A549 (cell line): Measurements from ENCODE around the gene FAF1. TPM values are rescaled to one million over a fixed set of nuclear protein-coding genes. Genes with fewer than 3 reads are reported as not detected.

Experiments used
- ATAC-seq, 2 experiments: fragments of 200-7000 bp in 1 of 2; fragments of >200 bp in 1 of 2; cut with Nextera tagmentation in 1 of 2; cut with Tn5 transposase in 1 of 2; 3 replicates each; pipeline versions ENCODE4 v1.8.0 to v1.9.1; 2018 to 2020; ENCODE audit warnings: mild to moderate bottlenecking in 1 of 2, moderate library complexity in 1 of 2
- CTCF ChIA-PET: fragments of 300-600 bp; sonication (Branson Sonifier 250); formaldehyde crosslinking; extraction: SDS; loops from one replicate; lab custom pipeline; 2021; ENCODE audit warnings: antibody characterized with exemption, inconsistent platforms; lab: Yijun Ruan, JAX
- POLR2A ChIA-PET: fragments of 350-600 bp; formaldehyde crosslinking; extraction: SDS; loops from one replicate; lab custom pipeline; 2021; ENCODE audit warnings: antibody characterized with exemption, inconsistent platforms; lab: Yijun Ruan, JAX
- DNase-seq, 2 experiments: peaks; one replicate each; pipeline versions ENCODE4 v3.0.0 to v3.0.0-alpha.2; 2011 to 2016; ENCODE audit warnings: low read depth in 1 of 2, low spot score in 1 of 2
- FAIRE-seq: peaks from 2 replicates; lab custom pipeline; 2011; peaks lifted over from hg19 to GRCh38; lab: Jason Lieb, UNC
- H3K27ac ChIP-seq, 2 experiments: fragments of >200 bp; sonication (Bioruptor Twin); formaldehyde crosslinking; 3 replicates each; pipeline ENCODE4 v1.5.1; 2016 to 2017
- H3K4me1 ChIP-seq: fragments of >200 bp; sonication (Bioruptor Twin); formaldehyde crosslinking; 3 replicates; pipeline ENCODE4 v1.6.1; 2016
- H3K4me2 ChIP-seq: fragments of >200 bp; sonication (Bioruptor Twin); formaldehyde crosslinking; 3 replicates; pipeline ENCODE4 v1.6.1; 2016
- H3K4me3 ChIP-seq: fragments of >200 bp; sonication (Bioruptor Twin); formaldehyde crosslinking; 3 replicates; pipeline ENCODE4 v1.5.1; 2016
- H3K9me3 ChIP-seq: fragments of >200 bp; sonication (Bioruptor Twin); formaldehyde crosslinking; 3 replicates; pipeline ENCODE4 v1.6.1; 2016
- CBX2 ChIP-seq: fragments of 200-600 bp; sonication (generic); IDR thresholded peaks from 2 replicates; pipeline ENCODE4 v1.6.1; 2016; ENCODE audit warnings: low read depth, mild to moderate bottlenecking, borderline replicate concordance
- CBX8 ChIP-seq: fragments of 200-600 bp; sonication (generic); IDR thresholded peaks from 2 replicates; pipeline ENCODE4 v1.6.1; 2016
- CEBPB ChIP-seq, 2 experiments: fragments of >200 bp in 1 of 2; sonication (Bioruptor Twin) in 1 of 2; formaldehyde crosslinking in 1 of 2; IDR thresholded peaks; 2 replicates each; pipeline ENCODE4 v1.6.1; 2012 to 2016
- E2F6 ChIP-seq: IDR thresholded peaks from 2 replicates; pipeline ENCODE4 v1.6.1; 2012; ENCODE audit warnings: low read depth, borderline replicate concordance
- EHF ChIP-seq: fragments of 250-450 bp; sonication (Bioruptor Pico); IDR thresholded peaks from 2 replicates; pipeline ENCODE4 v1.5.0; 2020; ENCODE audit warnings: mild to moderate bottlenecking
- ELK1 ChIP-seq: fragments of 150-350 bp; IDR thresholded peaks from 2 replicates; pipeline ENCODE4 v1.6.1; 2014; ENCODE audit warnings: low read depth, mild to moderate bottlenecking, low read length
- EP300 ChIP-seq, 2 experiments: fragments of >200 bp; sonication (Bioruptor Twin); formaldehyde crosslinking; IDR thresholded peaks; 2 replicates in 1 of 2; 3 replicates in 1 of 2; pipeline ENCODE4 v1.6.1; 2016 to 2017
- ESRRA ChIP-seq: fragments of 150-350 bp; IDR thresholded peaks from 2 replicates; pipeline ENCODE4 v1.6.1; 2014; ENCODE audit warnings: mild to moderate bottlenecking, low read length, borderline replicate concordance
- FOSL2 ChIP-seq, 2 experiments: fragments of 450-650 bp in 1 of 2; fragments of >200 bp in 1 of 2; sonication (Bioruptor Twin) in 1 of 2; formaldehyde crosslinking; IDR thresholded peaks; 2 replicates each; pipeline versions ENCODE4 v1.5.0 to v1.6.1; 2016 to 2020; ENCODE audit warnings: mild to moderate bottlenecking in 1 of 2, moderate library complexity in 1 of 2
- FOXS1 ChIP-seq: fragments of 250-450 bp; sonication (Bioruptor Pico); IDR thresholded peaks from 2 replicates; pipeline ENCODE4 v1.5.0; 2020; ENCODE audit warnings: mild to moderate bottlenecking, moderate library complexity
- GATA3 ChIP-seq: IDR thresholded peaks from 2 replicates; pipeline ENCODE4 v1.6.1; 2012; ENCODE audit warnings: borderline replicate concordance
- HDAC2 ChIP-seq: fragments of 200-600 bp; sonication (generic); IDR thresholded peaks from 2 replicates; pipeline ENCODE4 v1.6.1; 2016
- HES2 ChIP-seq: fragments of >200 bp; sonication (Bioruptor Twin); formaldehyde crosslinking; IDR thresholded peaks from 2 replicates; pipeline ENCODE4 v1.6.1; 2016
- HMGXB4 ChIP-seq: fragments of 250-450 bp; sonication (Bioruptor Pico); IDR thresholded peaks from 2 replicates; pipeline ENCODE4 v1.5.0; 2021; ENCODE audit warnings: mild to moderate bottlenecking, moderate library complexity, borderline replicate concordance
- HOXA7 ChIP-seq: fragments of 250-450 bp; sonication (Bioruptor Pico); IDR thresholded peaks from 2 replicates; pipeline ENCODE4 v1.5.0; 2020; ENCODE audit warnings: mild to moderate bottlenecking, moderate library complexity
- HOXB13 ChIP-seq: fragments of 250-450 bp; sonication (Bioruptor Pico); IDR thresholded peaks from 2 replicates; pipeline ENCODE4 v1.5.0; 2020; ENCODE audit warnings: low read depth, mild to moderate bottlenecking, moderate library complexity
- KDM5A ChIP-seq: fragments of 200-600 bp; sonication (generic); IDR thresholded peaks from 2 replicates; pipeline ENCODE4 v1.6.1; 2016; ENCODE audit warnings: antibody characterized with exemption, mild to moderate bottlenecking
- MAFK ChIP-seq: fragments of 450-650 bp; IDR thresholded peaks from 2 replicates; pipeline ENCODE4 v1.6.1; 2014; ENCODE audit not compliant: partially characterized antibody
- MYC ChIP-seq: IDR thresholded peaks from 2 replicates; pipeline ENCODE4 v1.6.1; 2012; ENCODE audit warnings: mild to moderate bottlenecking, inconsistent platforms, low read length, improper control_type of control experiment, borderline replicate concordance
- NPAS2 ChIP-seq: fragments of 250-450 bp; sonication (Bioruptor Pico); IDR thresholded peaks from 2 replicates; pipeline ENCODE4 v1.8.0; 2022; ENCODE audit warnings: mild to moderate bottlenecking, moderate library complexity, borderline replicate concordance
- NR3C1 ChIP-seq: fragments of >200 bp; sonication (Bioruptor Twin); formaldehyde crosslinking; IDR thresholded peaks from 3 replicates; pipeline ENCODE4 v1.6.1; 2017
- PBX3 ChIP-seq: IDR thresholded peaks from 2 replicates; pipeline ENCODE4 v1.6.1; 2012
- PHF8 ChIP-seq: fragments of 200-600 bp; sonication (generic); IDR thresholded peaks from 2 replicates; pipeline ENCODE4 v1.6.1; 2016; ENCODE audit warnings: low read depth, mild to moderate bottlenecking, antibody characterized with exemption, moderate library complexity, borderline replicate concordance
- POLR2A ChIP-seq: IDR thresholded peaks from 2 replicates; pipeline ENCODE4 v1.6.1; 2012; ENCODE audit warnings: mild to moderate bottlenecking, low read length
- POLR2AphosphoS2 ChIP-seq: conservative IDR thresholded peaks from 2 replicates; pipeline ENCODE4 v1.6.1; 2012; ENCODE audit warnings: low read length, improper control_type of control experiment, inconsistent platforms
- RAD21 ChIP-seq, 2 experiments: fragments of >200 bp in 1 of 2; sonication (Bioruptor Twin) in 1 of 2; formaldehyde crosslinking in 1 of 2; IDR thresholded peaks in 1 of 2; conservative IDR thresholded peaks in 1 of 2; 2 replicates in 1 of 2; 3 replicates in 1 of 2; pipeline ENCODE4 v1.6.1; 2012 to 2018; ENCODE audit warnings: inconsistent platforms in 1 of 2
- RFX5 ChIP-seq: fragments of 450-650 bp; IDR thresholded peaks from 2 replicates; pipeline ENCODE4 v1.7.1; 2014; ENCODE audit warnings: antibody characterized with exemption, mild to moderate bottlenecking, moderate library complexity
- RNF2 ChIP-seq: fragments of 200-600 bp; sonication (generic); IDR thresholded peaks from 2 replicates; pipeline ENCODE4 v1.6.1; 2016; ENCODE audit warnings: low read depth, mild to moderate bottlenecking, antibody characterized with exemption, moderate library complexity, borderline replicate concordance
- SMC3 ChIP-seq: fragments of >200 bp; sonication (Bioruptor Twin); formaldehyde crosslinking; IDR thresholded peaks from 3 replicates; pipeline ENCODE4 v1.6.1; 2018; ENCODE audit warnings: inconsistent platforms
- SREBF2 ChIP-seq: fragments of 450-650 bp; IDR thresholded peaks from 2 replicates; pipeline ENCODE4 v1.6.1; 2014; ENCODE audit warnings: mild to moderate bottlenecking, moderate library complexity
- TFCP2L1 ChIP-seq: fragments of 250-450 bp; sonication (Bioruptor Pico); IDR thresholded peaks from 2 replicates; pipeline ENCODE4 v1.5.0; 2021; ENCODE audit warnings: mild to moderate bottlenecking
- ZC3H11A ChIP-seq: fragments of 450-650 bp; IDR thresholded peaks from 2 replicates; pipeline ENCODE4 v1.6.1; 2014; ENCODE audit warnings: antibody characterized with exemption, mild to moderate bottlenecking
- ZNF302 ChIP-seq: fragments of 250-450 bp; sonication (Bioruptor Pico); IDR thresholded peaks from 2 replicates; pipeline ENCODE4 v1.9.0; 2021; ENCODE audit warnings: inconsistent platforms, mild to moderate bottlenecking, moderate library complexity
- WGBS: methylation state at CpG from one replicate; pipeline ENCODE4 v1.1.6; 2017; ENCODE audit errors: missing lambda C conversion rate; 5-methylcytosine and 5-hydroxymethylcytosine counted together
- polyA plus RNA-seq, 4 experiments: library from polyadenylated mRNA; depleted of rRNA in 3 of 4; stranded (reverse); fragments of >200 nt; fragmentation: RNase III in 1 of 4; extraction: RNeasy Plus Mini Kit Qiagen cat#74134 plus additional on column Dnase treatment in 1 of 4; gene quantifications; 2 replicates in 3 of 4; 3 replicates in 1 of 4; pipeline ENCODE4 v1.2.3, GENCODE V29; 2011 to 2017

The FAF1 gene
- polyA plus RNA-seq, 2 of the 4 experiments (the other 2 are of a cell fraction), result 31.7 to 46.2 TPM

GRCh38 chr1:50659107-50659662, 300.9 kb downstream of the FAF1 start:
- ATAC-seq, result no peak
- FAIRE-seq, result no peak
- Histone ChIP-seq H3K9me3 (no peaks in the 10 kb centered on the region), H3K27ac (no peak overlapping the region), H3K4me2 (no peak overlapping the region), H3K4me3 (no peak overlapping the region), H3K4me1 (no peaks in the 10 kb centered on the region)
- WGBS, result 90% methylated on average over 2 of the region's 2 CpGs
- CTCF ChIA-PET, result no interaction called here
- POLR2A ChIA-PET, result no interaction called here
- DNase-seq, result no peak
- no peak for TF ChIP-seq SREBF2
- no peak for TF ChIP-seq ZNF302 (CRISPR knock-in tag)
- TF ChIP-seq SMC3, result no peak
- no peak for TF ChIP-seq HDAC2
- TF ChIP-seq RFX5, result no peak
- no peak for TF ChIP-seq POLR2AphosphoS2
- TF ChIP-seq MYC, result no peak
- TF ChIP-seq PHF8, result no peak
- no peak for TF ChIP-seq EP300 (IDR thresholded peaks at IDR 0.05)
- no peak for TF ChIP-seq ELK1
- no peak for TF ChIP-seq HOXB13
- TF ChIP-seq POLR2A, result no peak
- TF ChIP-seq TFCP2L1 (CRISPR knock-in tag), result no peak
- TF ChIP-seq NR3C1, result no peak
- no peak for TF ChIP-seq CBX2
- TF ChIP-seq ZC3H11A, result no peak
- no peak for TF ChIP-seq KDM5A

GRCh38 chr1:50658459-50659076, 301.5 kb downstream of the FAF1 start:
- POLR2A ChIA-PET, result no interaction called here
- no peak overlapping the region for H3K4me3 ChIP-seq
- H3K4me2 ChIP-seq, result no peak overlapping the region
- no peak for DNase-seq
- ATAC-seq, result no peak
- 73% methylated on average over 2 of the region's 2 CpGs for WGBS
- CTCF ChIA-PET, result no interaction called here
- no peak for FAIRE-seq
- H3K9me3 ChIP-seq, result no peaks in the 10 kb centered on the region
- TF ChIP-seq EHF (CRISPR knock-in tag) (no peak), ELK1 (no peak), RAD21 (conservative IDR thresholded peaks at IDR 0.05 in 1 of 2, IDR thresholded peaks at IDR 0.05 in 1 of 2) (no peak), HMGXB4 (CRISPR knock-in tag) (no peak), ESRRA (no peak), RNF2 (no peak), MAFK (no peak), EP300 (IDR thresholded peaks at IDR 0.05) (no peak), FOXS1 (CRISPR knock-in tag) (no peak), CBX8 (no peak), NPAS2 (CRISPR knock-in tag) (no peak), GATA3 (no peak), HES2 (no peak), E2F6 (no peak), HOXA7 (CRISPR knock-in tag) (no peak), FOSL2 (IDR thresholded peaks at IDR 0.05) (no peak), FOSL2 (CRISPR knock-in tag; IDR thresholded peaks at IDR 0.05) (no peak), CEBPB (IDR thresholded peaks at IDR 0.05) (no peak), PBX3 (no peak), ZC3H11A (no peak)
- H3K27ac ChIP-seq, result no peak overlapping the region
- H3K4me1 ChIP-seq, result no peaks in the 10 kb centered on the region
